ENCODE results near the gene ARNT2. TPM values are rescaled to one million over a fixed set of nuclear protein-coding genes. Genes with fewer than 3 reads are reported as not detected.

ARNT2 gene
- total RNA-seq: 18.3 and 21.4 TPM in 2 replicates

DNA sequence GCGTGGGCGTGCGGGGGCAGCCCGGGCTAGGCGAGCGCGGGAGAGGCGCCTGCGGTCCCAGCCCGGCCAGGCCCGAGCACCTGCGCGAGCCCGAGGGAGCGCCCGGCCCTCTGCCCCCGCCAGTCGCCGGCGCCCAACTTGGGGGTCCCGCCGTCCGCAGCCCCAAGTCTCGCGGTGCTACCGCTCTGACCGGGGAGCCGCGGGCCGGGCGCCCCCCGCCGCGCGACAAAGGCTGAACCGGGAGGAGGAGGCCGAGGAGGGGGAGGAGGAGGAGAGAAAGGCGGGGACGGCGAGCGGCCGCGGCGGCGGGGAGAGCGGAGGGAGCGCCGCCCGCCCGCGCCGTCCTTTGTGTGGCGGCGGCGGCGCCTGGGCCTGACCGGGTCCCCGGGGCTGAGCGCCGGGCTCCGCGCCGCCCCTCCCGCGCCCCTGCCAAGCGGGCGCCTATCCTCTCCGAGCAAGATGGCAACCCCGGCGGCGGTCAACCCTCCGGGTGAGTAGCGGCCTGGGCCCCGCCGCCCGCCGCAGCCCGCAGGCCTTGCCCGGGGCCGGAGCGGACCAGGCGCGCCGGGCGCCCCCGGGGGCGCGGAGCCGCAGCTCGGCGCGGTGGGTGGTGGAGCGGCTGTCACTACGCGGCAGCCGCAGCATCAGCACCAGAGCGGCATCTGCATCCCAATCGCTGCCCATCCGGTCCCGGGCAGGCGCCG lies at the start of gene ARNT2:
TSS of gene ARNT2 (plus strand) at position 326 of the 704 bp plus-strand sequence. CDS start at position 460, 134 bp downstream.

Other genes with a start within 250 kb of the ARNT2 start
- not detected in 2 replicates for gene CTXND1, start 152.2 kb upstream of the ARNT2 start, total RNA-seq